Activated gamma-delta T cell (primary cell): ENCODE measurements around the gene TMEM121.
A peak's percentile ranks its signal among the peaks of the same experiment; 100 is the strongest.

Experiments
- DNase-seq: peaks from one replicate; lab custom pipeline; 2025; lab: John Stamatoyannopoulos, UW
- total RNA-seq, 2 donors: gene quantifications; one replicate each; lab custom pipeline; 2026; lab: John Stamatoyannopoulos, UW

TMEM121 gene
- total RNA-seq, result 0.97 to 1.5 reads per million in 2 donors

DNA sequence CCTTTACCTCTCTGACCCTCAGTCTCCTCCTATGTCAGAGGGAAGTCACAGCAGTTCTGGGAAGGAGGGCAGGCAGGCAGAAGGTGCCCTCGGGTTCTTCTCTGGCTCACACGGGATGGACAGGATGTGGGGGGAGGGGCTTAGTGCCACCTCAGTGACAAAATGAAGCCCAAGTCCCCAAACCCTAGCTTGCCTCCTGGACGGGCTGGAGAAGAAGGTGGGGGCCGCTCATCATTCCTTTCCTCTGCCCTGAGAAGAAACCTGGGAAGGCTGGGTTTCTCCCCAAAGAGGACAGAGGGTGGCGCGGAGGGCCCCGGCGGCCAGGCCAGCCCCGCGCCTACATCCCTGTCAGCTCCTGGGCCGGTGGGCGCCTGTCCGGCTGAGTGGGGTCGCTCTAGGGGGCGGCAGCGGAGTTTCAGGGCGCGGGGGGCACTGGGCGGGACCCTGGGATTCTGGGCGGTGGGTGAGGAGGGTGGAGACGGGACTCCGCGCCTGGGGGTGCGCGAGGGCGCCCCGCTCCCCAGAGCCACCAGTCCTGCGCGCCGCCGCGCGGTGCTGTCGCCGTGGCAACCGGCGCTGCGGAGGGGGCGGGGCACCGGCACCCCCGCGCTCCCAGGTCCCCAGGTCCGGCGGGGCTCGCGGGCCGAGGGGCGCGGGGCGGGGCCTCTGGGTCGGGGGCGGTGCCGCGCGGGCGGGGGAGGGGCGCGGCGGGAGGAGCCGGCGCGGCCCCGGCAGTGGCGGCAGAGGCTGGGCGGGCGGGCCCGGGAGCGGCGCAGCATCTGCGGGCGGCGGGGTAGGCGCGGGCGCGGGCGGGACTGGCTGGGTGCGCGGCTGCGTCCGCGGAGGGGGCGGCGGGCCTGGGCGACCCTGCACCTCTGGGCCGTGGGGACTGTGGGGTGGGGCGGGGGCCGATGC is at the start of gene TMEM121:
Gene TMEM121, plus strand, starts transcription at position 723 of the 915 bp plus-strand sequence. CDS start 2,252 bp downstream, outside the sequence.
- DNase-seq, result no peak

DNA sequence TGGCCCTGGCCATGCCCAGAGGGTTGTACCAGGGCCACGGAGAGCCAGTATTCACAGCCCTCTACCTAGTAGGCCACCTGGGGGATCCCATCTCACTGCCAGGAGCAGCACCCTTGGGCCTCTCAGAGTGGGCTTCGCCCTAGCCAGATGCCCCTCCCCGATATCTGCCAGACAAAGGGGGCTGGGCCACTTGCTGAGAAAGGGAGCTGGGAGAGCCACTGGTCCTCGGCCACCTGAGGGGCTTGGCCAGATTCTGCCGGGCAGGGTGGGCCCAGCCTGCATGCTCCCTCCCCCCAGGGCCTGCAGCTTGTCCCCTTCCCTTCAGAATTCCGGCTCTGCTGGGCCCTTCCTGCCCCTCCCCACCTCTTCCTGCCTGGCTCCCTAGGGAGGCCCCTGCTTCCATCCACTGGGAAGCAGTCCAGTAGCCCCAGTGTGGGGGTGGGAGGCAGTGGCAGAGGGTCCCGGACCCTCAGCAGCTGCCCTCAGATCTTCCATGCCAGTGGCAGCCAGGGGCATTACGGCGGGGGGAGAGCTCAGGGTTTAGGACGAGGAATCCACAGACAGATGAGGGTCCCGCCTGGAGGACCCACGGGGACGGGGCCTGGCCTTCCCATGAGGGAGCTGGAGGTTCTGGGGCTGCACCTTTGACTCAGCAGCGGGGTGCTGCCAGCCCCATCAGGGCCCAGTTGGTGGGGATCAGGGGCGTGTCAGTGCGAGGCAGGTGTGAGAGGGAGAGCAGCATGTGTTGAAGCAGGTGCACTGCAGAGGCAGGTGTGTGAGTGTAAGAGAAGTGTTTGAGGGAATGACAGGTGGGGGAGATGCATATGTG is 49.3 kb upstream of the TMEM121 start:
- no peak for DNase-seq

DNA sequence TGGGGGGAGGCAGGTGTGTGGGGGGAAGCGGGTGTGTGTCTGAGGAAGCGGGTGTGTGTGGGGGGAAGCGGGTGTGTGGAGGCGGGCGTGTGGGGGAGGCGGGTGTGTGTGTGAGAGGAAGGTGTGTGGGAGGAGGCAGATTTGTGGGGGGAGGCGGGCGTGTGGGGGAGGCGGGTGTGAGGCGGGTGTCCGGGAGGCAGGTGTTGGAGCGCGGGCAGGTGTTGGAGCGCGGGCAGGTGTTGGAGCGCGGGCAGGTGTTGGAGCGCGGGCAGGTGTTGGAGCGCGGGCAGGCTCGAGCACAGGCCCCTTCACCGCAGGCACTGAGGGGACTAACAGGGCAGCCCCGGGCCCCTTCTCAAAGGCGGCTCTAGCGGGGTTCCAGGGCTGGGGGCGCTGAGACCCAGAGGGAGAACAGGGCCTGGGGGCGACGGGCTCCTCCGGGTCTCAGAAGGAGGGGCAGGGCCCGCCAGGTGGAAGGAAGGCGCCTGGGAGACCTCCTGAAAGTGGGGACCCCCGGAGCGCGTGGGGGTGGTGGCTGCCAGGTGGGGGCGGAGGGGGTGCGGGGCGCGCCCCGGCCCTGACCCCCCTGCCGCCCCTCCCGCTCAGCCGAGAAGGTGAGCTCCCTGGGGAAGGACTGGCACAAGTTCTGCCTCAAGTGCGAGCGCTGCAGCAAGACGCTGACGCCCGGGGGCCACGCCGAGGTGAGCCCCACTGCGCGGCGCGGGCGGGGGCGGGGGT is 48.6 kb upstream of the TMEM121 start:
- peak; percentile 64 for DNase-seq

- DNase-seq, result peak; percentile 58
Measured at GRCh38 chr14:105478398-105479251, 47.8 kb upstream of the TMEM121 start.

DNA sequence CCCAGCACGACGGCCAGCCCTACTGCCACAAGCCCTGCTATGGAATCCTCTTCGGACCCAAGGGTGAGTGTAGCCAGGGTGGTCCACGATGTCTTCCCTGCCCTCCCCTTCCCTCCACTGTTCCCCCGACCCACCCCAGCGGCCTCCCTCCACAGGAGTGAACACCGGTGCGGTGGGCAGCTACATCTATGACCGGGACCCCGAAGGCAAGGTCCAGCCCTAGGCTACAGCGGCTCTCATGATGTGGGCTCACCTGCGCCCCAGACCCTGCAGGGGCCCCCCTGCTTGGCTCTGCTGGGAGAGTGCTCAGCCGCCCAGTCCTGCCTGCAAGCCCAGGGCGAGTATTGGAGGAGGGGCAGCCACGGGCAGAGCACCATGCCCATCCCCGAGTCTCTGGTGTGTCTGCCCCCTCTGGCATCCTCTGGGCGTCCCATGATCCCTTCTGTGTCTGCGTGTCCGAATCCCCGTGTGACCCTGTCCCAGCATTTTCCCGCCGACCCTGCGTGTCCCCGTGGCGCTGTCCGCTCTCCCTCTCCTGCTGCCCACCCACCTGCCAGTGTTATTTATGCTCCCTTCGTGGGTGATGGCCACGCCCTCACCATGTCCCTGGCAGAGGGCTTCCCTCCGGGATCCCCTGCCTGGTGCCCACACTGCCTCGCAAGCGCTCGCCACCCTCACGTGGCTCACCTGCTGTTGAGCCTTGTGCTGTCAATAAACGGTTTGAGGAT is 46.8 kb upstream of the TMEM121 start:
- no peak for DNase-seq

DNA sequence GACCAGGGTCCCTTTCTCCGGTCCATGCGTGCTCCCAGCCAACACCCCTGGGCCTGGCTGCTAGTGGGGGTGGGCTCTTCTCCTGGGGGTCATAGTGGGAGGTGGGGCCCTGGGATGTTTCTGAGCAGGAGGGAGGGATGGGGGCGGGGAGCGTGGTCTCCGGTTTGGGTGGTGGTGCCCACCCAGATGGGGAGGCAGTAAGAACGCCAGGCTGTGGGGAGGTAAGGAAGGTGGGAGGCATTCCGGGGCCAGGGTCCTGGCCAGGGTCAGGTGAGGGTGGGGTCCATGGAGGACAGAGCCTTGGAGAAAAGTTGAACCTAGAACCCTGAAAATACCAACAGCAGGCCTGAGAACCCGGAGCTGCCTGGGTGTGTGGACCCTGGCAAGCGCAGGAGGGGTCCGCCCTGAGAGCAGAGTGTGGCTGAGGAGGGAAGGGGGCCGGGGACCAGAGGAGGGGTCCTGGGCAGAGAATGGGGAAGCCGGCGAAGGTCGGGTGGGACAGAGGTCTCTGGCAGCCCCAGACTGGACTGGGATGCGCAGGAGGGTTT is 46.1 kb upstream of the TMEM121 start:
- DNase-seq, result no peak

DNA sequence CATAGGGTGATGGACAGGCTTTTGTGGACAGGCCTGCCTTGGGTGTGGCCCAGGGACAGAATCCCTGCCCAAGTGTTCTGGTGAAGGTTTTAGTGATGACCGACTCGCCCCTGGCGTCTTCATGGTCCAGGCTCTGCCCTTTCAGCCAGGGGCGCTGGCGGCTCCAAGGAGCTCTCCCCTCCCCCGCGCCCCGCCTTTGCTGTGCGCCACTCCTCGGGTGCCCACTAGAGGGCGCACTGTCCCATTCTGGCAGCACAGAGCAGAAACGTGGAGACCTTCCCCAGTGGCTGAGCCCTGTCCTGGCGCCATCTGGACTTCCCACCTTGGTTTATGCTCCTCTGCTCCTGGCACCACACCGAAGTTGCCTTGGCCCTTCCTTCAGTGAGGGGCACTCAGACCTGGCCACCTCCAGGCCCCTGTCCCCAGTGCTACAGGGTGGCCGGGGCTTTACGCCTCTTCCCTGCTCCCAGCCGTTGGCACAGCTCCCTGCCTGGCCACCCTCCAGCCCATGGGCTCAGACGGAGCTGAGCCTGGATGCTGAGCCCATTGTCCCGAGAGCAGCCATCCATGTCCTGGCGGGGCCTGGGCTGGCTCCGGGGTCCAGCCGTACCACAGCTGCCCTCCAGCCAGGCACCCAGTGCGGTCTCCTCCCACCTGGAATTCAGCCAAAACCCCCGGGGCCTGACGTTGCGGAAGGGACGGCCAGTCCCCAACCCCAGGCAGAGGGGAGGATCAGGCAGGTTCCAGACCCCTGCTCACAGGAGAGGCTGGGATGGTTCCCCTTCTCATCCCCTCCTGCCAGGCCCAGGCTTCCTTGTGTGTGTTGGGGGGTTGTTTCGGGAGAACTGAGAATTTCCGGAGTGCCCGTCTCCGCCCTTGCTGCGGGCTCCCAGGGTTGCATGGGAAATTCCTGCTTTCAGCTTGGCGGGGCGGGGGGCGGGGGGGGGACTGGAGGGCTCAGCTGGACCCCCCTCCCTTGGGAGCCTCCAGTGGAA is 45.3 kb upstream of the TMEM121 start:
- peak; percentile 64 for DNase-seq

DNA sequence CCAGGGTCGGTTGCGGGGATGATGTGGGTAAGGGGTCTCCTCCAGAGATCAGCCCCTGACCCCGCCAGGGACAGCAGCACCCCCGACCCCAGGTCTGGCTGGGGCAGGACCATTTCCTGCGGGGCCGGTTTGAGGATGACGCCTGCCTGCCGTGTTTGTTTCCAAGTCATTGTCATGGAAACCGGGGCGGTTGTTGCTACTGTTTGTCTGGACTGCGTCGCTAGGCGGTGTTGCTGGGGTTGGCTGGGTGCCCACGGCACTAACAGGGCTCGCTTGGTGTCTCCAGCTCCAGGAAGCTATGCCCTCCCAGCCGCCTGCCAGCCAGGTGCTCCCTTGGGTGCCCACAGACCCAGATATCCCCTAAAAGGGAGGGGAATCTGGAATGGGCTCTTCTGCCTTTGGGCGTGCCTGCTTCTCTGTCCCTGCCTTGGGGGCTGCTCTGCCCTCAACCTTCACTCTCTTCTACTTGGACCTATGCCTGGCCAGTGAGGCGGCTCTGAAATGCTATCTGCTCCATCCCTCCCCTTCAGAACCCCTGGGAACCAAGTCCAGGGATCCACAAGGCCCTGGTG is 44.4 kb upstream of the TMEM121 start:
- DNase-seq, result peak; percentile 79

GRCh38 chr14:105482486-105483110 is 43.8 kb upstream of the TMEM121 start:
- no peak for DNase-seq

GRCh38 chr14:105483300-105484068 is 42.9 kb upstream of the TMEM121 start:
- DNase-seq, result no peak

DNA sequence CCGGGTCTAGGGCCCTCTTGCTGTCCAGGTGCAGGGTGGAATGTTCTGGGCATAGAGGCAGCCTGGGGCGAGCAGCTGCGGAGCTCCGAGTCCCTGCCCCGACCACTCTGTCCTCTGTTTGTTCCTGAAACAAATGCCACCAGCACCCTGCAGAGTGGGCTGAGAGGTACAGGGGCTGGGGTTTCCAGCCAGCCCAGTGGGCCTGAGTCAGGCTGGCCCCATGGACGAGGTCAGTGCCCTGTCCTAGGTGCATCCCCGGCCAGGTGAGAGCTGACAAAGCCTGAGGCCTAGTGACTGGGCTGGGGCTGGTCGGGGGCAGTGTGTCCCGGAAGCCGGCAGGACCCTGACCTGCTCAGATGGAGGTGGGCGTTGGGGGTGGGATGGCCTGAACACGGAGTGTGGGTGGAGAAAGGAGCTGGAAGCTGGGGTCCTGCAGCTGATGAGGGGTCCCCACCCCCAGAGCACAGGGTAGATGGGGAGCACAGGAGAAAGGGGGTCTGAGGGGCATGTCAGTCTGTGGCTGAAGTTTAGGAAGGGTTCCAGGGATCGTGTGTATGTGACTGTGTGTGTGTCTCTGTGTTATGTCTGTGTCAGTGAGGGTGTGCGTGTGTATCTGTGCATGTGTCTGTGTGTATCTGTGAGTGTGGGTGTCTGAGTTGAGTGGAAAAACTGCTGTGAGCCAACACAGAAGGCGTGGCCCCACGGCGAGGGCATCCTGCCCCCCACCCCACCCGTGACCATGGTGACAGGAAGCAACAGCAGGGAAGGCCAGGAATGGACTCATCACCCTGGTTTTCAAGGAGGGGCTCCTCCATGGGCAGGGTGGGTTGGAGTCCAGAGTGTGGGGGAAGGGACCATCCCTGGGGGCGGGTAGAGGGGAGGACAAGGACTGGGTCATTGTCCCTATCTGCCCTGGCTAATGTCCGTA is 42.0 kb upstream of the TMEM121 start:
- DNase-seq, result no peak

DNA sequence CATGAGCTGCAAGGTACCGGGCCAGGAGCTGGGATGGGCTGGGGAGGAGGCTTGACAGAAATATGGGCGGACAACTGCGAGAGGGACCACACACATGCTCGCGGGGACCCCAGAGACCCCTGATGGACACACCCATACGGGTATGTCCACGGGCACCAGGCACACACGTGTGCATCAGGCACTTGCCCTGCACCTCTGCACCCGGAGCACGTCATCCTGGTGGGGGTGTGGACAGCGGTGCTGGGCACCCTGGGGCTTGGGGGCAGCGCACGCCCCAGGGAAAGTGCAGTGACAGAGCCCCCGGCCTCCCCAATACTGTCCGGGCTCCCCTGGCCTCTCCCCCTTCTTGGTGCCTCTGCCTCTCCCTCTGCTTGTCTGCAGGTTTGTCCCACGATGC is 41.4 kb upstream of the TMEM121 start:
- DNase-seq, result no peak

GRCh38 chr14:105485739-105486162 is 40.6 kb upstream of the TMEM121 start:
- peak; percentile 30 for DNase-seq

DNA sequence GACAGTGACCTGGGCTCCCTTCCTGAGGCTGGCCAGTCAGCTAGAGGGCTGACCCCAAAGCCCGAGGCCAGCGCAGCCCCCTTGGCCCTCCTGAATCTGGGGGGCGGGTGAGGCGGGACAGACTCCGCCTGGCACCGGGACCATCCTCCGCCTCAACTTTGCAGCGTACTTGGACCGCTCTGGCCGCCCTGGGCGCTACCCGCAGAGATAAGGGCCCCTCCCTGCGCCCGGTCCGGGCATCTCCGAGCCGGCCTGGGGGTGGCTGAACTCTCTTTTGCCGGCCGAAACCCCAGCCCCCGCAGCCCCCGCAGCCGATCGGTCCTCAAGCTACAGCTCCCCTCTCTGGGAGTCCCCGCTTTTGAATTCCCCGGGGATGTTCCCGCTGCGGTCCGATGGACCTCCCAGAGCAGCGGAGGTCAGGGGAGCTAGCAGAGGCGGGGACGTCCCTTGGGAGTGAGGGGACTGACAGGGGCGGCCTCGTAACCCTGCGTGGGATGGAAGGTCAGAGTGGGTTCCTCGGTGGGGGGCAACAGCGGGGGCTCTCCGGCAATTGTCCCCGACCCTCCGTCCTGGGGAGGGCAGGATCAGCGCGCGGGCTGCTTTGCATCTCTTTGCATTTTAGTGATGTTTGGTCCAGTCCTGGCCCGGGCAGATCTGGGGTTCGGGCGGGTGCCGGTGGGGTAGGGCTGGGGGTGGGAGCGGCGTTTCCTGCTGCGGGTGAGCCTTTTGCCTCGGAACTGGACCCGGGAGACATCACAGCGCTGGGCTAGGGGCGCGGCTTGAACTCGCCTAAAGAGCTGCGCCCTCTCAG is 40.0 kb upstream of the TMEM121 start, which contains the start of gene CRIP1:
Gene CRIP1, plus strand, starts transcription at position 724 of the 811 bp plus-strand sequence. CDS start 374 bp downstream, outside the sequence.
- no peak for DNase-seq

GRCh38 chr14:105486974-105487448 is 39.4 kb upstream of the TMEM121 start:
- peak; percentile 58 for DNase-seq
